GOT3 (cell line): ENCODE results near the gene SLC39A7.

Source experiments
- DNase-seq: peaks from one replicate; lab custom pipeline; 2025; ENCODE audit warnings: mixed read lengths; lab: John Stamatoyannopoulos, UW

Gene SLC39A7

DNA sequence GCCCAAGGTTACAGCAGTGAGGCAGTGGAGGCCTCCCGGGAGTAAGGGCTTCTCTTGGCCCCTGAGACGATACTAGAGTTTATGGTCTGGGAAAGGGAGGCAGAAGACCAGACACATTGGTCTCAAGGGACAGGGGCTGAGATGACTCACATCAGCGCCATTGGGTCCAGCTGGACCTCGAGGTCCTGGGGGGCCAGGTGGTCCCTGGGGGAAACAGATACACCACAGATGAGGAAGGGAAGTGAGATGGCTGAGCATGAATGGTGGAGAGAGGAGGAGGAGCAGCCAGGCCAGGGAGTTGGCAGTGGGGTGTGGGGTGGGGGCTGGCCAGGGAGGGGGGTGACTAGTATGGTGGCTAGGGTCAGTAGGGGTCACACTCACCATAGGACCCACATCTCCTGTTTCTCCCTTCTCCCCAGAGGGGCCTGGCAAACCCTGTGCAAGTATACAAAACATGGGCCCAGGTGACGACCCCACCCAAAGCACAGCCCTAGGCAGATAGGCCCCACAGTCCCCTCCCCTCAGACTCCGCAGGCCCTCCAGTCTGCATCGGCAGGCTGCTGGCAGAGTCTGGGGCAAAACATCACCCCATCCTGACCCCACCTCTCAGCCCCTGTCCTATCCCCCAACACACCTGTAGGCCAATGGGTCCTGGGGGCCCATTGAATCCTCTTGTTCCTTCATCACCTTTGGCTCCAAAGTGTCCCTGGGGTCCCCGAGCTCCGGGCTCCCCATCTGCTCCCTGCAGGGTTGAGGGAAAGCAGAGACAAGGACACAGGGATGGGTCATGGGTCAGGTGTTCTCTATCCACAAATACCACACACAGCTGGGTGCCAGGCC, 30.3 kb upstream of the SLC39A7 start:
- no peak for DNase-seq

- DNase-seq = no peak
Measured at GRCh38 chr6:33171016-33171879, 29.4 kb upstream of the SLC39A7 start.

- DNase-seq = no peak
Measured at GRCh38 chr6:33171880-33172687, 28.6 kb upstream of the SLC39A7 start.

GRCh38 chr6:33172688-33173534, 27.8 kb upstream of the SLC39A7 start:
- no peak for DNase-seq

- DNase-seq = no peak
Measured at GRCh38 chr6:33173535-33174180, 27.0 kb upstream of the SLC39A7 start.

- DNase-seq = no peak
Measured at GRCh38 chr6:33174784-33175183, 25.9 kb upstream of the SLC39A7 start.

DNA sequence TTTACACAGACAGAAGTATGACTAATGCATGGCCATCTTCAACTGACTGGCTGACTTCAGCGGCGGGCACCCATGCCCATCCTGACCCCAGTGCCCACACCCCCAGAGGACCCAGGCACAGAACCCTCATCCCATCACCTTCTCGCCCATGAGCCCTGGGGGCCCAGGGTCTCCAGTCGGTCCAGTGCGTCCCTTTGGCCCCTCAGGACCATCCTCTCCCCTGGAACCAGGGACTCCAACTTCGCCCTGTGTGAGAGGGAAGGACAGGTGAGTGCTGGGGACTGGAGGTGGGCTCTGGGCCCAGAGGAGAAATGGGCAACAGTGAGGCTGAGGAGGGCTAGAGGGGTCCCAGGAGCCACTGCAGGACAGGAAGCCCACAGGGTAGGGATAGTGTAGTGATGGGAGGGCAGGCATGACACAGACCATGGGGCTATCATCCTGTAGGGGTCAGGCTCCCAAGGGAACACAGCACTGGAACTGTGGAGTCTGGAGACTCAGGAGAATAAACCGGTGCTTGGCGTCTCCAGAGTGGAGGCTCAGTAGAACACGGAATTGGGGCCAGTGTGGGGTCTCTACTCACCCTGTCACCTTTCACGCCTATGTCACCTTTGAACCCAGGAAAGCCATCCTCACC, 25.1 kb upstream of the SLC39A7 start:
- no peak for DNase-seq

GRCh38 chr6:33176906-33177305, 23.8 kb upstream of the SLC39A7 start:
- DNase-seq = no peak

GRCh38 chr6:33177552-33178446, 22.9 kb upstream of the SLC39A7 start:
- DNase-seq = no peak

- DNase-seq = no peak
Measured at GRCh38 chr6:33178755-33179475, 21.8 kb upstream of the SLC39A7 start.

GRCh38 chr6:33181141-33181540, 19.5 kb upstream of the SLC39A7 start:
- no peak for DNase-seq

GRCh38 chr6:33183071-33183683, 17.5 kb upstream of the SLC39A7 start:
- DNase-seq = no peak

DNA sequence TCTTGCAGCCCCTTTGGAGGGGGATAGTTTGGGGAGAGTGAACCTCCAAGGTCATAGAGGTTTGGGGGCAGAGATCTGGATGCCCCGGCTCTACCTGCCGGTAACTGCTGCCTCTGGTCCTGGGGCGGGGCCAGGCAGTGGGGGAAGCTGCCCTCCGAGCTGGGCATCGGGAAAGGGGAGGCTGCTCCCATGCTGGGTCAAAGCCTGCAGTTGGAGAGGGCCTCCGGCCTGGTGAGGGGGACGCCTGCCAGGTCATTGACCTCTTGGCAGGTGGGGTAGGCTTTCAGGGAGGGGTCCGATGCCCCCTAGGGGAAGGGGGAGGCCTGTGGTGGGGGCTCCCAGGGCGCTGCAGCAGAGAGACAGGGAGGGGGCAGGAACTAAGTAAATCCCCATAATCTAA, 15.5 kb upstream of the SLC39A7 start:
- no peak for DNase-seq

DNA sequence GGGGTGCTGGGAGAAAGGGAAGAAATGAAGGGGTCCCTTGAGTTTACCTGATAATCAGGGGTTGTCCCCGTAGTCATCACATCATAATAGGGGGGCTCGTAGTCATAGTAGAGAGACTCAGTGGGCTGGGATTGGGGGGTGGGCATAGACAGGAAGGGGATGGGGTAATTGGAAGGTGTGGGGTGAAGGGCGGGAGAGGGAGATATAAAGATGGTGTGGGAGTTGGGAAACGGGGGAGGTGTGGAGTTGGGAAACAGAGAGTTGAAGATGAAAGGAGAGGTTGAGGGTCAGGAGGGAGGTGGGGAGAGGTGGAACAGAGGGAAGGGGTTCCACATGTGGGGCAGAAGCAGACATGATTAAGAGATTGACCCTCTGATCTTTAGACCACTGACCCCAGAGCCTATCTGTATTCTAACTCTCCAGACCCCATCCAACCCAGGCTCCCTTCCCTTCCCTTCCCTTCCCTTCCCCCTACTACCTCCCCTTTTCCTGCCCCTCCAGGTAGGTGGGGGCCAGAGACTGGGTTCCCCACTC, 14.9 kb upstream of the SLC39A7 start:
- DNase-seq = no peak

GRCh38 chr6:33187809-33188208, 12.9 kb upstream of the SLC39A7 start:
- no peak for DNase-seq

GRCh38 chr6:33189164-33189563, 11.5 kb upstream of the SLC39A7 start:
- DNase-seq = no peak

DNA sequence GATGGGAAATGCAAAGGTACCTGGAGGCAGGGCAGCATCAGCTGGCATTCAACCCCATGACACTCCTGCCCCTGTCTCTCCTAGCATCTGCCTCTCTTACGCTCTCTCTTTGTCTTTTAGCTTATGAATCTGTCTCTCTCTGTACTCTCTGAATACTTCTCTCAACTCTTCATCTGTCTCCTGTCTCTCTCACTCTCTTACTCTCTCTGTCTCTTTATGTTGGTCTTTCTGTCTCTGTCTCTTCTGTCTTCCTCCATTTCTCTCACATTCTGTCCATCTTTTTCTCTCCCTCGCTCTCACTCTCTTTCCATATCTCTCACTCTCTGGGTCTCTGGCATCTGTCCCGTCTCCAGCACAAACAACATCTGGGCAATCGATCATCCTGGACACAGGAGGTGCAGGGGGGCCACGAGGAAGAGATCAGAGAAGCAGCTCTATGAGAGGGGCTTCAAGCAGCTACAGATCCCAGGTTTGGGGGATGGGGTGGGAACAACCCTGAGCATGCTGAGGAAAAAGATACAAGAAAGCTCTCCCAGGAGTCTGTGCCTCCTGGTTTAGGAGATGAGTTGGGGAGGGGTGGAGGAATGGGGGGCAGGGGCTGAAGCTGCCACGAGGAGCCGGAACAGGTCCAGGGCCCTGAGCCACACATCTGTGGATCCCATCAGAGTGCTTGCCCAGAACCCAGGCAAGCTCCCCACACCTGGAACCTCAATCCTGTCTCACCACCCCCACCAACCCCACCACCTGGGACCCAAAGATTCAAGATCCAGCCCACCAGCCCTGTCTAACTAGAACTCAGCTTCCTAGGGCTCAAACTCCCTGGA, 10.8 kb upstream of the SLC39A7 start:
- no peak for DNase-seq
